Panc1 (cell line): ENCODE measurements around the gene TRABD2B. TPM values are rescaled to one million over a fixed set of nuclear protein-coding genes. Genes with fewer than 3 reads are reported as not detected.

Source experiments
- total RNA-seq: library from RNA; stranded (reverse); gene quantifications from one replicate; pipeline ENCODE4 v1.2.1, GENCODE V29; 2021; ENCODE audit not compliant: unreplicated experiment

The TRABD2B gene
- total RNA-seq, 1 experiment from 2014 or later: not detected

Other genes with a start within 250 kb of the TRABD2B start
- not detected for gene SLC5A9, start 225.3 kb upstream of the TRABD2B start, total RNA-seq